ENCODE measurements around the gene CHCHD1. TPM values are rescaled to one million over a fixed set of nuclear protein-coding genes. Genes with fewer than 3 reads are reported as not detected.
A peak's percentile ranks its signal among the peaks of the same experiment; 100 is the strongest.

The CHCHD1 gene
- polyA plus RNA-seq, 2 of the 4 experiments (the other 2 are of a cell fraction), result 75.4 to 80.6 TPM

DNA sequence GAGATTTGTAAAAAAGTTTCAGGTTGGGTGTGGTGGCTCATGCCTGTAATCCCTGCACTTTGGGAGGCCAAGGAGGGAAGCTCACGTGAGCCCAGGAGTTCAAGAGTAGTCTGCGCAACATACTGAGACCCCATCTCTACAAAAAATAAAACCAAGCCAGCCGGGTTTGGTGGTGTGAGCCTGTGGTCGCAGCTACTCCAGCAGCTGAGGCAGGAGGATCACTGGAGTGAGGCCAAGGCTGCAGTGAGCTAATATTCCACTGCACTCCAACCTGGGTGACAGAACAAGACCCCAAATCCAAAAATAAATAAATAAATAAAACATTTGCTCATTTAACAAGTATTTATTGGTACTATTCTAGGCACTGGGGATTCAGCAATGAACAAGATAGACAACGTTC lies 1.5 kb upstream of the CHCHD1 start:
- Histone ChIP-seq H3K9me3 (no peaks in the 10 kb centered on the region), H3K4me1 (peaks cover 25% of the 10 kb centered on the region), H3K27ac (no peak overlapping the region), H3K4me2 (peak overlapping the region; percentile 94), H3K4me3 (no peak overlapping the region)
- POLR2A ChIA-PET, result no interaction called here
- WGBS (ENCODE audit: missing lambda C conversion rate), result 84% methylated on average over 5 of the region's 5 CpGs
- TF ChIP-seq, protein P1, sequence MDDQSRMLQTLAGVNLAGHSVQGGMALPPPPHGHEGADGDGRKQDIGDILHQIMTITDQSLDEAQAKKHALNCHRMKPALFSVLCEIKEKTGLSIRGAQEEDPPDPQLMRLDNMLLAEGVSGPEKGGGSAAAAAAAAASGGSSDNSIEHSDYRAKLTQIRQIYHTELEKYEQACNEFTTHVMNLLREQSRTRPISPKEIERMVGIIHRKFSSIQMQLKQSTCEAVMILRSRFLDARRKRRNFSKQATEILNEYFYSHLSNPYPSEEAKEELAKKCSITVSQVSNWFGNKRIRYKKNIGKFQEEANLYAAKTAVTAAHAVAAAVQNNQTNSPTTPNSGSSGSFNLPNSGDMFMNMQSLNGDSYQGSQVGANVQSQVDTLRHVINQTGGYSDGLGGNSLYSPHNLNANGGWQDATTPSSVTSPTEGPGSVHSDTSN (IDR thresholded peaks at IDR 0.05), result no peak
- TF ChIP-seq NPAS2 (CRISPR knock-in tag; IDR thresholded peaks at IDR 0.05; ENCODE audit: borderline replicate concordance) (no peak), REST (IDR thresholded peaks at IDR 0.05) (no peak), ZC3H11A (IDR thresholded peaks at IDR 0.05) (no peak), NFE2L2 (conservative IDR thresholded peaks at IDR 0.05; ENCODE audit: low read length) (no peak), MAFK (IDR thresholded peaks at IDR 0.05; ENCODE audit: partially characterized antibody) (no peak), ELK1 (IDR thresholded peaks at IDR 0.05; ENCODE audit: low read depth, low read length) (no peak), ATOH8 (CRISPR knock-in tag; IDR thresholded peaks at IDR 0.05; ENCODE audit: low read depth) (no peak), HOXA7 (CRISPR knock-in tag; IDR thresholded peaks at IDR 0.05) (no peak), JUNB (IDR thresholded peaks at IDR 0.05) (no peak), CHD2 (IDR thresholded peaks at IDR 0.05; ENCODE audit: low read length, partially characterized antibody) (no peak), CEBPB (IDR thresholded peaks at IDR 0.05) (no peak), HES2 (IDR thresholded peaks at IDR 0.05) (no peak)
- FAIRE-seq, result no peak
- CTCF ChIA-PET, result interaction anchor here (1.1 to 1.9 kb wide), 3 partner anchors 8 to 34 kb away, joined by 3 to 11 read pairs (median 3); a partner anchor contains a TSS
- no peak for ATAC-seq
- no peak for DNase-seq (ENCODE audit: low read depth in 1 of 2, low spot score in 1 of 2)

GRCh38 chr10:73780966-73781365 lies 882 bp upstream of the CHCHD1 start:
- Histone ChIP-seq H3K27ac (peak overlapping the region; percentile 95 to 98), H3K4me1 (peaks cover 24% of the 10 kb centered on the region), H3K4me2 (peak overlapping the region; percentile 94), H3K9me3 (no peaks in the 10 kb centered on the region), H3K4me3 (peak overlapping the region; percentile 88)
- WGBS (ENCODE audit: missing lambda C conversion rate), result 30% methylated on average over 11 of the region's 11 CpGs
- FAIRE-seq (no peak), ATAC-seq (no peak), DNase-seq (ENCODE audit: low read depth in 1 of 2, low spot score in 1 of 2) (no peak)
- ChIA-PET POLR2A (interaction anchor here (1.4 to 1.8 kb wide), 3 partner anchors 8 to 285 kb away, joined by 4 to 24 read pairs (median 5); partner anchors contain the start of gene PPP3CB), CTCF (interaction anchor here (1.1 to 1.9 kb wide), 4 partner anchors 8 to 102 kb away, joined by 3 to 11 read pairs (median 3); a partner anchor contains a TSS)
- TF ChIP-seq, protein P2, sequence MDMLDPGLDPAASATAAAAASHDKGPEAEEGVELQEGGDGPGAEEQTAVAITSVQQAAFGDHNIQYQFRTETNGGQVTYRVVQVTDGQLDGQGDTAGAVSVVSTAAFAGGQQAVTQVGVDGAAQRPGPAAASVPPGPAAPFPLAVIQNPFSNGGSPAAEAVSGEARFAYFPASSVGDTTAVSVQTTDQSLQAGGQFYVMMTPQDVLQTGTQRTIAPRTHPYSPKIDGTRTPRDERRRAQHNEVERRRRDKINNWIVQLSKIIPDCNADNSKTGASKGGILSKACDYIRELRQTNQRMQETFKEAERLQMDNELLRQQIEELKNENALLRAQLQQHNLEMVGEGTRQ (IDR thresholded peaks at IDR 0.05), result no peak
- TF ChIP-seq NFE2L2 (conservative IDR thresholded peaks at IDR 0.05; ENCODE audit: low read length) (no peak), ATOH8 (CRISPR knock-in tag; IDR thresholded peaks at IDR 0.05; ENCODE audit: low read depth) (no peak), MAFK (IDR thresholded peaks at IDR 0.05; ENCODE audit: partially characterized antibody) (no peak), FOXS1 (CRISPR knock-in tag; IDR thresholded peaks at IDR 0.05) (no peak), MAZ (IDR thresholded peaks at IDR 0.05; ENCODE audit: borderline replicate concordance, low read depth, low read length) (no peak), RFX5 (IDR thresholded peaks at IDR 0.05) (no peak), CHD4 (IDR thresholded peaks at IDR 0.05; ENCODE audit: borderline replicate concordance) (no peak), RNF2 (IDR thresholded peaks at IDR 0.05; ENCODE audit: borderline replicate concordance, low read depth) (no peak), ZFP36 (IDR thresholded peaks at IDR 0.05; ENCODE audit: borderline replicate concordance, partially characterized antibody) (no peak), KDM5A (IDR thresholded peaks at IDR 0.05) (no peak), EHMT2 (IDR thresholded peaks at IDR 0.05; ENCODE audit: low read depth) (no peak), RCOR1 (IDR thresholded peaks at IDR 0.05; ENCODE audit: low read depth, low read length) (no peak)
- TF ChIP-seq, protein P1 (IDR thresholded peaks at IDR 0.05), result no peak

All from A549 (cell line).